Measurements from ENCODE around the gene GALNT9.

DNA sequence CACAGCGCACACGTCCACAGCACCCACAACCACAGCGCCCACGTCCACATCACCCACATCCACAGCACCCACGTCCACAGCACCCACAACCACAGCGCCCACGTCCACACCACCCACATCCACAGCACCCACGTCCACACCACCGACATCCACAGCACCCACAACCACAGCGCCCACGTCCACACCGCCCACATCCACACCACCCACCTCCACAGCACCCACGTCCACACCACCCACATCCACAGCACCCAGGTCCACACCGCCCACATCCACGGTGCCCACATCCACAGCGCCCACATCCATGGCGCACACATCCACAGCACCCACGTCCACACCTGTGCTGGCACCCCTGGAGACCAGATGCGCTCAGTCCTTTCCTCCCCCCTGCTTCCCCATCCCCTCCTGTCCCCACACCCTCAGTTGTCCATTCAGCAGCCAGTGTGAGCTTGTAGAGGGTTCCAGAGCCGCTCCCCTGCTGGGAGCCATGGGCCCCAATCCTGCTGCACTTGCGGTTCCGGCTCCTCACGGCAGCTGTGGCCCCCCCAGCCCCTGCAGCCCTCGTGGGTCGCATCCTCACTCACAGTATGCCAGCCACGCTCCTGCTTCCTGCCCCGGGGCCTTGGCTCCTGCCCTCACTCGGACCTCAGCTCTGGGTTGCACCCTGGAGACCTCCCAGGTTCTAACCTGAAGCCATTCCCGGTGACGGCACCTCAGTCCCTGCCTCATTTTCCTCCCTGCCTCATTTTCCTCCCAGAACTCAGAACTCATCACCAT is 37.8 kb downstream of the GALNT9 start:
- TF ChIP-seq POLR2A (IDR thresholded peaks at IDR 0.05) = no peak
- TF ChIP-seq, protein P1, sequence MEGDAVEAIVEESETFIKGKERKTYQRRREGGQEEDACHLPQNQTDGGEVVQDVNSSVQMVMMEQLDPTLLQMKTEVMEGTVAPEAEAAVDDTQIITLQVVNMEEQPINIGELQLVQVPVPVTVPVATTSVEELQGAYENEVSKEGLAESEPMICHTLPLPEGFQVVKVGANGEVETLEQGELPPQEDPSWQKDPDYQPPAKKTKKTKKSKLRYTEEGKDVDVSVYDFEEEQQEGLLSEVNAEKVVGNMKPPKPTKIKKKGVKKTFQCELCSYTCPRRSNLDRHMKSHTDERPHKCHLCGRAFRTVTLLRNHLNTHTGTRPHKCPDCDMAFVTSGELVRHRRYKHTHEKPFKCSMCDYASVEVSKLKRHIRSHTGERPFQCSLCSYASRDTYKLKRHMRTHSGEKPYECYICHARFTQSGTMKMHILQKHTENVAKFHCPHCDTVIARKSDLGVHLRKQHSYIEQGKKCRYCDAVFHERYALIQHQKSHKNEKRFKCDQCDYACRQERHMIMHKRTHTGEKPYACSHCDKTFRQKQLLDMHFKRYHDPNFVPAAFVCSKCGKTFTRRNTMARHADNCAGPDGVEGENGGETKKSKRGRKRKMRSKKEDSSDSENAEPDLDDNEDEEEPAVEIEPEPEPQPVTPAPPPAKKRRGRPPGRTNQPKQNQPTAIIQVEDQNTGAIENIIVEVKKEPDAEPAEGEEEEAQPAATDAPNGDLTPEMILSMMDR (IDR thresholded peaks at IDR 0.05) = no peak

Measured in right lobe of liver (tissue), 4 donors.